Measurements from ENCODE around the gene C2orf68.

DNA sequence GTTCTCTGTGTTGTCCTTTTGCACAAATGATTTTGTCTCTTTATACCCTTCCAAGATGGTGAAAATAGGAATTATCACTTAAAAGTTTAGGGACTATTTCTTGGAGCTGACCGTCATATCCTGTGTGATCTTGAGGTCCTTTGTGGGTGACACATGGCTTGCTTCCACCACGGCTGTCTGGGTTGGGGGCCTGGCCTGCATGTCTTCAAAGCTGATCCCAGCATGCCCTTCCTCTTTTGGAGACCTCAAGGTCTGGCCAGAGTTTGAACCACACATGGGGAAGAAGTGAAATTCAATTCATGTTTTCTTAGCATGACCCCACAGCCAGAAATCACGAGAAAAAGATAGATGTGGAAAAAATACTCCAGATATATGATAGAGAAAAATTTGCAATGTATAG is 42.1 kb upstream of the C2orf68 start:
- TF ChIP-seq, protein P1, sequence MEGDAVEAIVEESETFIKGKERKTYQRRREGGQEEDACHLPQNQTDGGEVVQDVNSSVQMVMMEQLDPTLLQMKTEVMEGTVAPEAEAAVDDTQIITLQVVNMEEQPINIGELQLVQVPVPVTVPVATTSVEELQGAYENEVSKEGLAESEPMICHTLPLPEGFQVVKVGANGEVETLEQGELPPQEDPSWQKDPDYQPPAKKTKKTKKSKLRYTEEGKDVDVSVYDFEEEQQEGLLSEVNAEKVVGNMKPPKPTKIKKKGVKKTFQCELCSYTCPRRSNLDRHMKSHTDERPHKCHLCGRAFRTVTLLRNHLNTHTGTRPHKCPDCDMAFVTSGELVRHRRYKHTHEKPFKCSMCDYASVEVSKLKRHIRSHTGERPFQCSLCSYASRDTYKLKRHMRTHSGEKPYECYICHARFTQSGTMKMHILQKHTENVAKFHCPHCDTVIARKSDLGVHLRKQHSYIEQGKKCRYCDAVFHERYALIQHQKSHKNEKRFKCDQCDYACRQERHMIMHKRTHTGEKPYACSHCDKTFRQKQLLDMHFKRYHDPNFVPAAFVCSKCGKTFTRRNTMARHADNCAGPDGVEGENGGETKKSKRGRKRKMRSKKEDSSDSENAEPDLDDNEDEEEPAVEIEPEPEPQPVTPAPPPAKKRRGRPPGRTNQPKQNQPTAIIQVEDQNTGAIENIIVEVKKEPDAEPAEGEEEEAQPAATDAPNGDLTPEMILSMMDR (IDR thresholded peaks at IDR 0.05; ENCODE audit: borderline replicate concordance, extremely low read depth, low read length, poor library complexity, severe bottlenecking), result no peak
- TF ChIP-seq EZH2 (IDR thresholded peaks at IDR 0.05; ENCODE audit: borderline replicate concordance, low read depth, low read length, severe bottlenecking), result no peak

Measured in DND-41 (cell line).